ENCODE measurements around the gene IAPP.
"Not testable (repeated sequence)": the region's sequence is repeated elsewhere in the genome, so short reads cannot be mapped to it uniquely, and the experiment has no call there.

IAPP gene

DNA sequence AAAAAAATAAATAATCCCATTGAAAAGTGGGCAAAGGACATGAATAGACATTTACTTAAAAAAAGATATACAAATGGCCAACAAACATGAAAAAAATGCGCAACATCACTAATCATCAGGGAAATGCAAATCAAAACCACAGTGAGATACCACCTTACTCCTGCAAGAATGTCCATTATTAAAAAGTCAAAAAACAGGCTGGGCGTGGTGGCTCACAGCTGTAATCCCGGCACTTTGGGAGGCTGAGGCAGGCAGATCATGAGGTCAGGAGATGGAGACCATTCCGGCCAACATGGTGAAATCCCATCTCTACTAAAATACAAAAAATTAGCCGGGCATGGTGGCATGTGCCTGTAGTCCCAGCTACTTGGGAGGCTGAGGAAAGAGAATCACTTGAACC lies 8.6 kb downstream of the IAPP start:
- not testable (repeated sequence) for DNase-seq

GRCh38 chr12:21384261-21384660 lies 11.6 kb downstream of the IAPP start:
- DNase-seq = no peak

- DNase-seq = no peak
These were observed 14.5 kb downstream of the IAPP start for GRCh38 chr12:21387174-21387573.

- no peak for DNase-seq
These were observed 19.7 kb downstream of the IAPP start for GRCh38 chr12:21392384-21392783.

- not testable (repeated sequence) for DNase-seq
These were observed 22.3 kb downstream of the IAPP start for GRCh38 chr12:21394828-21395626.

DNA sequence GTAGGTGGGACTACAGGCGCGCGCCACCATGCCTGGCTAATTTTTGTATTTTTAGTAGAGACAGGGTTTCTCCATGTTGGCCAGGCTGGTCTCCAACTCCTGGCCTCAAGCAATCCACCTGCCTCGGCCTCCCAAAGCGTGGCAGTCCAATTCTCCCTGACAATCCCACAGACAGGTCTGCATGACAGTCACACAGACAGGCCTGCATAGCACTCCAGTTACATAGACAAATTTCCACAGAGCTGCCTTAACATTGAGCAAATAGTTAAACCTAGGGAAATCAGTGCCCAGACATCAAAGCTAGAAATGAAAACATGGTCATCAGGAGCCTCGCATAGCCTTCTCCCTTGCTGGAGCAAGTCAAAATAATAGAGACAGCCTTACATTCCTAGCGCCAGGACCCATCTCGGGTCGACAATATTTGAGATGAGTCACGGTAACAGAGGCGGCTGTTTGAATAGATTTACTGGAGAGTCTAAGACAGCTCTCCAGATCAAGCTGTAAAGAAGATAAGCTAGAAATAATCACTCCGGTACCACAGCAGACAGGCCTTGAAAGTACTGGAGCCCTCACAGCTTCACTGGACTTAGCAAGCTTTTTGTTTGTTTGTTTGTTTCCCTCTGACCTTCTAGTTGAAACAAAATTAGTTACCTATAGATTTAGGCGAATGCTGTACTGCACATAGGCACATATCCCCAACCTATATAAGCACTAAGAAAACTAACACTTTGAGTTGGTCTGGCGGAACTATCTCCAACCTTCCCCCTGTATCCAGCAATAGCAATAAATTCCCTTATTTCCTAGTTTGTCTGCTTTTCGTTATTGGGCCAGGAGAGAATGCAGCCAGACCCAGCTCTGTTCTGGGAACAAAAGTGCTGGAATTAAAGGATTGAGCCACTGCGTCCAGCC lies 40.9 kb downstream of the IAPP start:
- DNase-seq = no peak

DNA sequence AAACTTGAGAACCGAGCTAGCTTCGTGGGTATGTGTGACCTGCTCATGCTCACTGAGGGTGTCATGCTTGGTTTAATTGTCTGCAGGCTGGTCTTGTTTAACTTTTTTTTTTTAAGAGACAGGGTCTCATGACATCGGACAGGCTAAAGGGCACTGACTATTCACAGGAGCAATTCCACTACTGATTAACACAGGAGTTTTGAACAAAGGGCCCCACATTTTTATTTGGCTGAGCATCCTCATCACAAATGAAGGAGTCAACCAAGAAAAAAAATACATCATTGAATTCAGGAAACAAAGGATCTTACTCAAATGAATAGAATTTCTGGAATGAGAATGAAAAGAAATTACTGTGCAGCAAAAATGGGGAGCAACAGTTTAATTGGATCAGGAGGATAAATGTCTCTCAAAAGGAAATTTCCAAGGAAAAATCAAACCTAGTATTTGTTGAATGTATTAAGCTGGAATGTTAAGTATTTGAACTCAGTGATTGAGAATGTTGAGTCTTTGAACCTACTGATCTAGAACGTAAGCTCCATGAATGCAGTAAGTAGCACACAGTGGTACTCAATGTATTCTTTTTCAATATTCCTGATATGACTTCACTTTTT lies 43.9 kb downstream of the IAPP start:
- DNase-seq = no peak

DNA sequence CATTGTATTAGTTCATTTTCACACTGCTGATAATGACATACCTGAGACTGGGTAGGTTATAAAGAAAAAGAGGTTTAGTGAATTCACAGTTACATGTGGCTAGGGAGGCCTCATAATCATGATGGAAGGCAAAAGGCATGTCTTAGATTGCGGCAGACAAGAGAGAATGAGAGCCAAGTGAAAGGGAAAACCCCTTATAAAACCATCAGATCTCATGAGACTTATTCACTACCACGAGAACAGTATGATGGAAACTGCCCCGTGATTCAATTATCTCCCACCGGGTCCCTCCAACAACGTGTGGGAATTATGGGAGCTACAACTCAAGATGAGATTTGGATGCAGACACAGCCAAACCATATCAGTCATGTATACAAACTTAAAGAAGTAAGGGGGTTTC lies 45.7 kb downstream of the IAPP start:
- not testable (repeated sequence) for DNase-seq

DNA sequence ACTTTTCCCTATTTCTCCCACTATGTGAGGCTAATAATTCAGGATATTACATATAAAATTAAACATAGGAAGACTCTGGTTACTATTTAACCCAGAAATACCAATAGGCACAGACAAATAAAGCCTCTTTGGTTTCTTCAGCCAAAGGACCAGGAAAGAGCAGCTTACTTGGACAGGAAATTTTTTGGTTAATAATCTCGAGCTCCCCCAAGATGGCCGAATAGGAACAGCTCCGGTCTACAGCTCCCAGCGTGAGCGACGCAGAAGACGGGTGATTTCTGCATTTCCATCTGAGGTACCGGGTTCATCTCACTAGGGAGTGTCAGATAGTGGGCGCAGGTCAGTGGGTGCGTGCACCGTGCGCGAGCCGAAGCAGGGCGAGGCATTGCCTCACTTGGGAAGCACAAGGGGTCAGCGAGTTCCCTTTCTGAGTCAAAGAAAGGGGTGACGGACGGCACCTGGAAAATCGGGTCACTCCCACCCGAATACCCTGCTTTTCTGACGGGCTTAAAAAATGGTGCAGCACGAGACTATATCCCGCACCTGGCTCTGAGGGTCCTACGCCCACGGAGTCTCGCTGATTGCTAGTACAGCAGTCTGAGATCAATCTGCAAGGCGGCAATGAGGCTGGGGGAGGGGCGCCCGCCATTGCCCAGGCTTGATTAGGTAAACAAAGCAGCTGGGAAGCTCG lies 46.5 kb downstream of the IAPP start:
- DNase-seq = not testable (repeated sequence)

DNA sequence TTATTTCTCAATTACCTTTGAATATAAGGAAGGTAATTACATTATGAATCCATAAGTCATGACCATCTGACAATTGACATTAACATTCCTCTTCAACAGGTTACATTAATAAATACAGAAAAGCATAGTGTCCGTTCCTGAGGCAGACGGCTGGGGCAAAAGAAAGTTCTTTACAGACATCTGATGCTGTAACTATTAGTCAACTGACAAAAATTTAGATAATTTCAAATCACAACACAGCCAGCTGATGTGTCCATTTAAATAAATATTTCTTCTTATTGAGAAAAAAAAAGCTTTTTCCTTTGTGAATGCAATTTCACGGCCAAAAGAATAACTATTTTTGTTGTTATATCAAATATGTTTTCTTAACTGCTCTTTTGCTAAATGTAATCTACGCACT lies 55.5 kb downstream of the IAPP start:
- no peak for DNase-seq

All from NCI-H1436 (cell line).